ENCODE data around the gene GABRB1. TPM values are rescaled to one million over a fixed set of nuclear protein-coding genes. Genes with fewer than 3 reads are reported as not detected.

The GABRB1 gene
- polyA plus RNA-seq, 10 donors, result 0.44 to 0.54 TPM; not detected in 8

- no peak for DNase-seq
Observed at GRCh38 chr4:47468706-47469365, 437.5 kb downstream of the GABRB1 start.

GRCh38 chr4:47469951-47470350, 438.6 kb downstream of the GABRB1 start:
- no peak for DNase-seq

- no peak for DNase-seq
Observed at GRCh38 chr4:47471064-47471463, 439.7 kb downstream of the GABRB1 start.

GRCh38 chr4:47471591-47471990, 440.2 kb downstream of the GABRB1 start:
- DNase-seq, result no peak

GRCh38 chr4:47473141-47473750, 441.9 kb downstream of the GABRB1 start:
- no peak for DNase-seq

GRCh38 chr4:47474799-47475198, 443.4 kb downstream of the GABRB1 start:
- DNase-seq, result no peak

- no peak for DNase-seq
Observed at GRCh38 chr4:47475411-47475810, 444.0 kb downstream of the GABRB1 start.

Other genes with a start within 250 kb of the GABRB1 start
- not detected for gene COX7B2, start 122.3 kb upstream of the GABRB1 start, polyA plus RNA-seq (ENCODE audit: insufficient read length in 10 of 10)
- gene GABRA4, start 38.0 kb upstream of the GABRB1 start, polyA plus RNA-seq (ENCODE audit: insufficient read length in 10 of 10), result under 1 TPM in 4 of 10 donors, not detected in 6; 0.05 to 0.76 (median 0.26) TPM